NOMO-1 (cell line): ENCODE measurements around the gene WRNIP1.
A peak's percentile ranks its signal among the peaks of the same experiment; 100 is the strongest.

ENCODE experiments used
- DNase-seq, 2 experiments: peaks; one replicate each; lab custom pipeline; 2025; ENCODE audit not compliant: unreplicated experiment in 2 of 2; lab: John Stamatoyannopoulos, UW

Gene WRNIP1

DNA sequence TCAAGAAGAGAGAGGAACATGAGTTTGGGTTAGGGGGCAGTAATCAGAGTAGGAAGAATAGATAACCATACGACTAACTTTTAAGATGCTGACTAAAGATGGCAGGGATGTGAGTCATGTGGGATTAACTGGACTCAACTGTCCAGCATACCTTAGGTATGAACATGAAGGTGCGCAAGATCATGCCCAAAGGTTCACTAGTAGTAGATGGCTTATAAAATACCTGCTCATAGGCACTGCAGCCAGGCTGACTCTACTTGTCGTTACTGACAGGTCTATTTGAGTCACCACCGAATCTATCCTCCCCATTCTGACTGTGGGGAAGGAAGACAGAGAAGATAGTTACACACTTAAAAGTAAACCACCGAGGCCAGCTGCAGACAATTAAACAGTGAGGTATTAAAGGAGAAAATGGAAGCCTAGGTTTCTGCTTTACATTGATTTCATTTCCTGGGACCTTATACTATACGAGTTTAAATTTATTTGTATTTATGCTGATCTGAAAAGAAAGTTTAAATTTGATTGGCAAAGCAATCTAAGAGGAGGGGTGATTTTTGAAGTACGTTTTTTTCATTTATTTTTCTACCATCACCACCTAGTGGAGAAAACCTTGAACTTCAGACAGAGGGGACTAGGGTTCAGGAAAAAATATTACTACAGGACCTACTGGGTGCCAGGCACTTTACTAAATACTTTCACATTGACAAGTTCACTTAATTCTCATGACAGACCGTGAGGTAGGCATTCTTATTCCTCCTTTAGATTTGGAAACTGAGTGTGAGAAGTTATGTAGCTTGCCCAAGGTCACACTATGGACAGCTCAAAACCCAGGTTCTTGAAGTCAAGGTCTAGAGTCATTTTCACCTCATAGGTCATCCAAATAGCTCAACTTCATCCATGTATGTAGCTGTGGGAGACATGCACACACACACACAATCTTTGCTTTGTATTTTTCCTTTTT is 4.0 kb upstream of the WRNIP1 start:
- DNase-seq, result no peak

GRCh38 chr6:2762868-2763267 is 2.3 kb upstream of the WRNIP1 start:
- DNase-seq, result peak; percentile 23 to 43

DNA sequence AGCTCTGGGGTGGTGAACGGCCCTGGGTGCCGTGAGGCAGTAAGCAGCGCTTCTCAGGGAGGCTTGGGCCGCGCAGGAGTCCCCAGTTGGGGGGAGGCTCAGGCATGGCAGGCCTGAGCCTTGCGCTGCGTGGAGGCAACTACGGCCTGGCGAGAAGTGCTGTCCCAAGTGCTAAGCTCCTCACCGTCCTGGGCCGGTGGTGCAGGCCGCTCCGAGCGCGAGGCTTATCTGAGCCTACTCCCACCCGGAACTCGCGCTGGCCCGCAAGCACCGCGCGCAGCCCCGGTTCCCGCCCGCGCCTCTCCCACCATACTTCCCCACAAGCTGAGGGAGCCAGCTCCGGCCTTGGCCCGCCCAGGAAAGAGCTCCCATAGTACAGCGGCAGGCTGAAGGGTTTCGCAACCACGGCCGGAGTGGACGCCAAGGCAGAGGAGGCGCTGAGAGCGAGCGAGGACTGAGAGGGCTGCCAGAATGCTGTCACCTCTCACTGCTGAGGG is 1.8 kb upstream of the WRNIP1 start:
- peak; percentile 67 to 78 for DNase-seq

- peak; percentile 20 to 50 for DNase-seq
Measured at GRCh38 chr6:2763876-2764540, 1.2 kb upstream of the WRNIP1 start.

GRCh38 chr6:2764610-2765165 is 505 bp upstream of the WRNIP1 start:
- peak; percentile 65 to 76 for DNase-seq

- peak in 1 of 2 experiments; percentile 25 for DNase-seq
Measured at GRCh38 chr6:2765896-2766766, 938 bp downstream of the WRNIP1 start.

- no peak for DNase-seq
Measured at GRCh38 chr6:2766767-2767656, 1.8 kb downstream of the WRNIP1 start.

DNA sequence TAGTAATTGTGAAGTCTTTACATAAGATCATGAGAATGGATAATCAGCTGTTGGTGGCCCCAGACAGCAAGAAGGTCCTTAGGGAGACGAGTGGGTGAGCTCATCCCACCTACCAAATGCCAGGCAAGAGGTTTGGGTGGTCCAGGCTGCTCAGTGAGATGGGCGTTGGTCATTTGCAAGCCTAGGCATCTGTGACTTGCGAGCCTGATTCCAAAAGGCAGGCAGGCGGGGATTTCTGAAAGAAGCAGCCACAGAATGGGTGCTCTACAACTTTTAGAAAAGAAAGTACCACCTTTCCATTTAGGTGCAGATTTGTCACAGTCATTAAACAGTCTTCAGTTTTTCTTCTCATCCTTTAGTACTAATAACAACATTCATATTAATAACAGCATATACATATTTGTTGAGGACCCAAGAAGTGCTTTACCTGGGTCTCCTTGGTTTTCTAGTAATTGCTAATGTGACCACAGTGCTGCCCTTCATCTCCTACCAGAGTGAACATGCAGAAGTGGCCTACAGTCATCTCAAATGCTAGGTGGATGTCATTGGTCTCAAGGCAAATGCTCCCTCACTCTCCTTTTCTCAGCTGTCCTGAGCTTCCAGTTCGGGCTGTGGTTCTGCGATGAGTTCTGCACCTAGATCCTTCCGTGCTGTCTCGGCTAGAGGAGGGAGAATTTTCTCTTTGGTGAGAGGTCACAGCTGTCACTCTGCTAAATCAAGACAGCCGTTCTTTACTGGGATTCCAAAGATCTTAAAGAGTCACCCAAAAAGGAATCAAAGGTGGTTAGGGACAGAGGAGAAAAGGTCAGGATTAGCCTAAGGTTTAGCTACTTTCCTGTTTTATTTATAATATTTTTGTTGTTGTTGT is 2.7 kb downstream of the WRNIP1 start:
- no peak for DNase-seq

DNA sequence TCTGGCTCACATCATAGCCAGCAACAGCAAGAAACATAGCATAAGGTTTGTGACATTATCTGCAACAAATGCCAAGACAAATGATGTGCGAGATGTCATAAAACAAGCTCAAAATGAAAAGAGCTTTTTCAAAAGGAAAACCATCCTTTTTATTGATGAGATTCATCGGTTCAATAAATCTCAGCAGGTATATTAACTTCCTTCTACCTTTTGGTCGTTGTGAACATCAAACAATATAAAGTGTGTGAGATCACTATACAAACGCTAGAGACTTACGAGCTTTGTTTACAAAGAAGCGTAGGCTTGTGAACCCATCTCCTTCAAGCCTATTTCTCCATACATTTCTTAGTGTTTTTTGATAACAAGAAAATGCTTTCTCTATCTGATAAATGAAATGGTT is 3.5 kb downstream of the WRNIP1 start:
- DNase-seq, result no peak

- no peak for DNase-seq
Measured at GRCh38 chr6:2770171-2770570, 5.0 kb downstream of the WRNIP1 start.

DNA sequence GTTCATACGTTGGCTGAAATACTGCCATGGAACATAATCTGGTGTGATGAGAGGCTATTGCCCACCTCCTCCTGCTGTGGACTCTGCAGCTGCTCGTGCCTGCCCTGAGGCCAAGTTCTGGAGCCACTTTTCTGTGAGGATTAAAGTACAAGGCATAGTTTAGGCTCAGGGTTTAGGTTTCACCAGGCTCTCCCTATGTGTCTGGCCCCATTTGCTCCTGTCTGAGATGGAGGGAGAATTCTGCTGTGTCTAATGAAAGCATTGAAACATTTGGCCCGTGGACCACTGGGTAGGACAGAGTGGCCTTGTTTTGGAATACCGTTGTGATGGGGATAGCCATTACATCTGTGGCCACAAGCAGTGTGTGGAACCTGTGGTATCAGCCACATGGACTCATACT is 5.9 kb downstream of the WRNIP1 start:
- DNase-seq, result no peak

DNA sequence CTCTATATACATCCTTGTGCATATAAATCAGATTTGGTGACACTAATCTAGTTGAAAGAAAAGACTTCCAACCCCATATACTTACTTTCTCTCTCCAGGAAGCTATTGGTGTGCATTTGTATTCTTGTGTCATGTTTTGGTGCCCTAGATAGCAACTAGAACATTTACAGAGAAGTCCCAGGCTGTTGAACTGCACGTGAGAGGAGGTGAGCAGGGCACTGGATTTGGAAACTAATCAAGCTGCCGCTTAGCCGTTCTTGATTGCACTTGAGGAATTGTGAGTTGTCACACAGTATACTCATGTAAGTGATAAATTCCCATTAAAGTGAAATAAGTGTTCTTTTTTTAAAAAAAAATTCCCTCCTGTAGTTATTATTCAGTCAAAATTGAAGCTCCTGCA is 7.6 kb downstream of the WRNIP1 start:
- no peak for DNase-seq

DNA sequence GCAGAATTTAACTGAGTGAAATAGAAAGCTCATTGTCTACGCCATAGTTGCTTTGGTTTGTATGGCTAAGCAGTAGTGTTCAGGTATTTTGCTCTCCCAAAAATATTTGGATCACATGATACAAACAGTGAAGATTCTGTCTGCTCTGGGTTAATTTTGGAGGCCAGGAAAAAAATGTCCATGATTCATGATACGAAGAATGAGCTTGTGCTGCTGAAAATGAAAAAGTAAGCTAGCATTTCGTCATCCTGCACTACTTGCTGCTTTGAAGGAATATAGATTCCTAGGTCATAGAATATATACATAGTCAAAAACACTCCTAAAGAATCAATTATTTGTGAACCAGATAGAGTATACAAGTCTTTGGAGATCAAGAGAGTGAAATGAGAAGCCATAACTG is 8.3 kb downstream of the WRNIP1 start:
- DNase-seq, result no peak

DNA sequence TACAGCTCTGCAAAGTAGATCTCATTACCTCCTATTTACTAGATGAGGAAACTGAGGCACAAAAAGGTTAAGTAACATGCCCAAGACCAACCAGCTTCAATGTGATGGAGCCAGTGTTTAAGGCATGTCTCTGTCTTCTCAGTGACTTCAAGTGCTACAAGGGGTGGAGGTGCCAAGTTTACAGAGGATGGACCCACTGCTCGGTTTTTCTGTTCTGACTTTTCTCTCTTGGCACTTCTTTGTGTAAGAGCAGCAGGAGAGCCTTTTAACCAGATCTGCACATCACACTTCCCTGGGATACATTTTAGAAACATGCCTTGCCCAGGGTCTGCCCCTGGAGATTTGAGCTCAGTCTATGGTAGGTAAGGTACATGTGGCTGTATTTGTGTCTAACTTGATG is 9.8 kb downstream of the WRNIP1 start:
- DNase-seq, result no peak

- DNase-seq, result no peak
Measured at GRCh38 chr6:2777249-2777648, 12.1 kb downstream of the WRNIP1 start.

DNA sequence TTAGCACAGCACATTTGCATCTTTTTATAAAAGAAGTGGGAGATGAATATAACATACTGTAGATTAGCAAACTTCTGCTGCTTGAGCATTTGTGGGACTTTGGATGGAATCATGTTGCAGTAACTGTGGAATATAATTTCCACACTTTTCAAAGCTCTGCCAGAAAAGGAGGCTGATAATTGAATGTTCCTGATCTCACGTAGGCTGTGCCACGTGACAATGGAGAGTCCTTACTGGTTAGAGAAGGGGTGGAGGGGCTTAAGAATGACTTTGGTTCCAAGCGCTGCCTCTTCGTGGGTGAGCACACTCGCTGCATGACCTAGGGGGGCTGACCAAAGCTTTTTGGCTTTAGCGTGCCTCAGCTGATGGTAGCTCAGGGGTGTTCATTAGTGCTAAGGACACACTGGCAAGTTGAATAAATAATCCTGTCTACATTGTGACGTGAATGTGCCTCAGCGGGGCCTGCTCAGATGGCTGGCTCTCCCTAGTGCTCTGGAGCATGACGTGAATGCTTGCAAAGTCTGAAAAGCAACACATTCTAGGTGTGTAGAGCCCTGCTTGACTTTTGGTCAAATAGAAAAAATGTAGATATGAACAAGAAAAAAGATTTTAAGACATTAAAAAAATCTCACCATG is 15.0 kb downstream of the WRNIP1 start:
- DNase-seq, result no peak

GRCh38 chr6:2781685-2782355 is 16.6 kb downstream of the WRNIP1 start:
- no peak for DNase-seq

GRCh38 chr6:2782356-2782708 is 17.1 kb downstream of the WRNIP1 start:
- no peak for DNase-seq
